ENCODE results near the gene HDHD5. TPM values are rescaled to one million over a fixed set of nuclear protein-coding genes. Genes with fewer than 3 reads are reported as not detected.
A peak's percentile ranks its signal among the peaks of the same experiment; 100 is the strongest.

HDHD5 gene
- total RNA-seq, 1 donor from 2014 or later = 50.8 TPM

DNA sequence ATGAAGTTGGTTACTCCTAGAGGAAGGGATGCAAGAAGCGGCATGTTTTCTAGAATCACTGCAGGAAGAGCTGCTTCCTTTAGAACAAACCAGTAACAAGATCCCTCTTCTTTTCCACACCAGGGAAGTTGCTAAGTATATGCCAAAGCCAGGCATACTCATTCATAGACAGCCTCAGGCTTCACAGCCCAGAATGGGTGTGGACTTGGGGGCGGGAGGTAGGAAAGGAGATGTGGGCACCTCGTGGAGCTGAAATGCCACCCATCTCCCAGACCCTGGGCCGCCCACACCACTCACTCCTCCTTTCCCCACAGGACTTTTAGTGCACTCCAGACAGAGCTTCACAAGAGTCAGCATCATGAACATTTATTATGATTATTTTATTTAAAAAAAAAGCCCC is 21.9 kb downstream of the HDHD5 start:
- no peak overlapping the region for H3K4me3 Mint-ChIP-seq
- H3K36me3 Mint-ChIP-seq (ENCODE audit: low read depth) = peaks cover 10% of the 10 kb centered on the region
- no peak overlapping the region for H3K27ac Mint-ChIP-seq (ENCODE audit: unreplicated experiment)
- DNase-seq (ENCODE audit: low read depth, low spot score) = no peak
- no peaks in the 10 kb centered on the region for H3K27me3 Mint-ChIP-seq (ENCODE audit: low read depth)
- no peaks in the 10 kb centered on the region for H3K4me1 Mint-ChIP-seq
- H3K9me3 Mint-ChIP-seq = no peaks in the 10 kb centered on the region
- TF ChIP-seq, protein P1, sequence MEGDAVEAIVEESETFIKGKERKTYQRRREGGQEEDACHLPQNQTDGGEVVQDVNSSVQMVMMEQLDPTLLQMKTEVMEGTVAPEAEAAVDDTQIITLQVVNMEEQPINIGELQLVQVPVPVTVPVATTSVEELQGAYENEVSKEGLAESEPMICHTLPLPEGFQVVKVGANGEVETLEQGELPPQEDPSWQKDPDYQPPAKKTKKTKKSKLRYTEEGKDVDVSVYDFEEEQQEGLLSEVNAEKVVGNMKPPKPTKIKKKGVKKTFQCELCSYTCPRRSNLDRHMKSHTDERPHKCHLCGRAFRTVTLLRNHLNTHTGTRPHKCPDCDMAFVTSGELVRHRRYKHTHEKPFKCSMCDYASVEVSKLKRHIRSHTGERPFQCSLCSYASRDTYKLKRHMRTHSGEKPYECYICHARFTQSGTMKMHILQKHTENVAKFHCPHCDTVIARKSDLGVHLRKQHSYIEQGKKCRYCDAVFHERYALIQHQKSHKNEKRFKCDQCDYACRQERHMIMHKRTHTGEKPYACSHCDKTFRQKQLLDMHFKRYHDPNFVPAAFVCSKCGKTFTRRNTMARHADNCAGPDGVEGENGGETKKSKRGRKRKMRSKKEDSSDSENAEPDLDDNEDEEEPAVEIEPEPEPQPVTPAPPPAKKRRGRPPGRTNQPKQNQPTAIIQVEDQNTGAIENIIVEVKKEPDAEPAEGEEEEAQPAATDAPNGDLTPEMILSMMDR (conservative IDR thresholded peaks at IDR 0.05) = no peak

DNA sequence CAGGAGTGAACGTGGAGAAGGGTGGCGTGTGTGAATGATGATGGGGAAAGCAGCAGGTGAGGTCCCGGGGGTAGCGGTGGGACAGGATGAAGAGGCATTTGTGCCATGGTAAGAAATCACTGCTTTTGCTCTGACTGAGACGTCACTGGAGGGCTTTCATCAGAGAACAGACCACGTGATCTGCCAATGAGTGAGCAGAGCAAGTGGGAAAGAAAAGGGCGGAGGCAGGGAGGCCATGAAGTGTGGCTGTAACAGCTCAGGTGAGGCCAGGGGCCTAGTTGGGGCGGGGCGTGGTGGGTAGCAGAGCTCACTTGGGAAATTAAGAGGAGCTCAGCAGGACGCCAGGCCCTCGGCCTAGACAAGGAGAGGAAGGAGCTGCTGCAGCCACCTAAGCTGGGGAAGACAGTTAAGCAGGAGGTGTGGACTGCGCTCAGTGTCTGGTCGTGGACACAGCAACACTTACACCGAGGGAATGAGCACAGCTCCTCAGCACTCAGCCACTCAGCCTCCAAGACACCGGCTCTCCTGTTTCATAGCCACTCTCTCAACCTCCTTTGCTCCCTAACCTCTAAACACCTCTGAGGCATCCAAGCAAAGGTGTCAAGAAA is 23.8 kb downstream of the HDHD5 start:
- Mint-ChIP-seq H3K27me3 (ENCODE audit: low read depth) (no peaks in the 10 kb centered on the region), H3K27ac (ENCODE audit: unreplicated experiment) (peak overlapping the region; percentile 57), H3K36me3 (ENCODE audit: low read depth) (peaks cover 8% of the 10 kb centered on the region), H3K4me1 (peaks cover 7% of the 10 kb centered on the region), H3K4me3 (no peak overlapping the region), H3K9me3 (no peaks in the 10 kb centered on the region)
- TF ChIP-seq, protein P1 (conservative IDR thresholded peaks at IDR 0.05) = no peak
- no peak for DNase-seq (ENCODE audit: low read depth, low spot score)

DNA sequence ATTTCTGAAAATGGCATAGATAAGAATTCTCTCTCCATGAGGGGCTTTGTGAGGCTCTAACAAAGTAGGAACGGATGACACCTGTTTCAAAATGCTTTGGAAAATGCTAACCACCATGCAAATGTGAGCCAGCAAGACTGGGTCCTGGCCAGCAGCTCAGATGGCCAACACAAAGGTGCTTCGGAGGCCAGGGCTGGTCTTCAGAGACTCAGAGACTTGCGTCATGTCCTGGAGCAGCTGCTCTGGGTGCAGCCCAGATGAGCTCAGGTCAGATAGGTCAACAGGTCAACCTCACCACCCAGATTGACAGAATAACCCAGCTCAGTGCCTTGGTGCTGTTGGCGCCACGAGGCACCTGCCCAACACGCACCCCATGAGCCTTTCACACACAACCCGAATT is 25.9 kb downstream of the HDHD5 start:
- TF ChIP-seq, protein P1 (conservative IDR thresholded peaks at IDR 0.05) = no peak
- H3K4me3 Mint-ChIP-seq = no peak overlapping the region
- DNase-seq (ENCODE audit: low read depth, low spot score) = no peak
- peaks cover 7% of the 10 kb centered on the region for H3K4me1 Mint-ChIP-seq
- peaks cover 10% of the 10 kb centered on the region for H3K36me3 Mint-ChIP-seq (ENCODE audit: low read depth)
- H3K27me3 Mint-ChIP-seq (ENCODE audit: low read depth) = no peaks in the 10 kb centered on the region
- no peaks in the 10 kb centered on the region for H3K9me3 Mint-ChIP-seq
- no peak overlapping the region for H3K27ac Mint-ChIP-seq (ENCODE audit: unreplicated experiment)

DNA sequence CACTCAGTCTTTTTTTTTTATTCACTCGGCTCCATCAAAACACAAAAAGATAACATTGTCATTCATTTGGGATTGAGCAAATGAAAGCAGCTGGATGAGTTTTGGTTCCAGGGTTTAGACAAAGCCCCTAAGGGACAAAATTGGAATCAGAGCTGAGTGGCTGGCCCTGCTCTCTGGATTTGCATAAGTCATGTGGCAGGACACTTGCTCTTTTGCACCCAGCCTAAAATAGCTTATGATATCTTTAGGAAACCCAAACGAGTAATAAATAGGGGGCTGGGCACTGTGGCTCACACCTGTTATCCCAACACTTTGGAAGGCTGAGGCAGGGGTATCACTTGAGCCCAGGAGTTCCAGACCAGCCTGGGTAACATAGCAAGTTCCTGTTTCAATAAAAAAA is 27.0 kb downstream of the HDHD5 start:
- Mint-ChIP-seq H3K4me3 (no peak overlapping the region), H3K27ac (ENCODE audit: unreplicated experiment) (no peak overlapping the region), H3K4me1 (peaks cover 7% of the 10 kb centered on the region), H3K27me3 (ENCODE audit: low read depth) (no peaks in the 10 kb centered on the region), H3K36me3 (ENCODE audit: low read depth) (peaks cover 6% of the 10 kb centered on the region), H3K9me3 (no peaks in the 10 kb centered on the region)
- no peak for DNase-seq (ENCODE audit: low read depth, low spot score)
- TF ChIP-seq, protein P1 (conservative IDR thresholded peaks at IDR 0.05) = no peak

DNA sequence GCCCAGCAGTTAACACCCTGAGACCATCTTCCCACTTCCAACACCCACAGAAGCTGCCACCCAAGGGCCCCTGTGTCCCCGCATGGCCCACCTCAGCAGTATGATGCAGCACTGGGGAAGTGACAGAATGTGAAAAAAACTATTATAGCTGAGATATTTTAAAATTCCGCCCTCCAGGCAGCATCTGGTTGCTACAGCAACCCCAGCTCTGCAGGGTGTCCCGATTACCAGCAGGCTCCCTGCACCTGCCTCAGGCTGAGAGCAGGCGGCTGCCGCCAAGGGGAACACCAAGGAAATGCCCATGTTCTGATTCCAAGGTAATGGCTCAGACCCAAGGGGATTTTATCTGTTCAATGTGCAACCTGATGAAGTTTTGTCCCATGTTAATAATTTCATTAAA is 27.4 kb downstream of the HDHD5 start:
- TF ChIP-seq, protein P1 (conservative IDR thresholded peaks at IDR 0.05) = no peak
- H3K27ac Mint-ChIP-seq (ENCODE audit: unreplicated experiment) = no peak overlapping the region
- peaks cover 6% of the 10 kb centered on the region for H3K36me3 Mint-ChIP-seq (ENCODE audit: low read depth)
- no peaks in the 10 kb centered on the region for H3K27me3 Mint-ChIP-seq (ENCODE audit: low read depth)
- DNase-seq (ENCODE audit: low read depth, low spot score) = no peak
- H3K4me1 Mint-ChIP-seq = peaks cover 7% of the 10 kb centered on the region
- H3K4me3 Mint-ChIP-seq = no peak overlapping the region
- no peaks in the 10 kb centered on the region for H3K9me3 Mint-ChIP-seq
